K562 (cell line): Measurements from ENCODE around the gene NACA2. TPM values are rescaled to one million over a fixed set of nuclear protein-coding genes. Genes with fewer than 3 reads are reported as not detected.
A peak's percentile ranks its signal among the peaks of the same experiment; 100 is the strongest.

Experiments
- ATAC-seq: fragments of 200-7000 bp; cut with Tn5 transposase; 3 replicates; pipeline ENCODE4 v1.9.1; 2020; ENCODE audit warnings: moderate library complexity
- BruUV-seq: library from RNA; stranded (reverse); fragments of 400-500 nt; replicated peaks from 2 replicates; lab custom pipeline; 2021; lab: Mats Ljungman, UMichigan
- CTCF ChIA-PET: fragments of 300-600 bp; formaldehyde crosslinking; extraction: SDS; loops from one replicate; lab custom pipeline; 2021; ENCODE audit warnings: low intra/inter-chr PET ratio; lab: Yijun Ruan, JAX
- POLR2A ChIA-PET: fragments of 300-600, 350-650 bp; sonication (Branson Sonifier 250); formaldehyde crosslinking; extraction: SDS; loops from one replicate; lab custom pipeline; 2021; ENCODE audit warnings: antibody characterized with exemption, inconsistent platforms; lab: Yijun Ruan, JAX
- DNase-seq, 4 experiments: peaks; one replicate each; pipeline versions ENCODE4 v3.0.0 to v3.0.0-alpha.2; 2011 to 2018; ENCODE audit warnings: low spot score in 3 of 4, mixed read lengths in 3 of 4; ENCODE audit errors: extremely low read depth in 1 of 4
- FAIRE-seq: peaks from 2 replicates; lab custom pipeline; 2011; peaks lifted over from hg19 to GRCh38; lab: Jason Lieb, UNC
- H2AFZ ChIP-seq: 2 replicates; pipeline ENCODE4 v1.6.0; 2011; ENCODE audit warnings: low read depth, low read length, control low read depth, inconsistent platforms
- H3K27ac ChIP-seq: fragments of 200-600 bp; 3 replicates; pipeline ENCODE4 v1.8.0; 2011; ENCODE audit warnings: low read depth, mild to moderate bottlenecking, control low read depth, inconsistent platforms, low read length, moderate library complexity, mixed read lengths; ENCODE audit errors: extremely low read depth
- H3K27me3 ChIP-seq, 2 experiments: fragments of 300-600 bp in 1 of 2; 2 replicates in 1 of 2; 3 replicates in 1 of 2; pipeline versions ENCODE4 v1.6.0 to v1.8.0; 2011; ENCODE audit warnings: inconsistent platforms in 2 of 2, low read length in 2 of 2, mild to moderate bottlenecking in 1 of 2, mixed read lengths in 1 of 2, moderate library complexity in 1 of 2; ENCODE audit not compliant: control insufficient read depth in 2 of 2, insufficient read depth in 2 of 2
- H3K36me3 ChIP-seq: fragments of 300-600 bp; 3 replicates; pipeline ENCODE4 v1.8.0; 2011; ENCODE audit warnings: mild to moderate bottlenecking, low read length, inconsistent platforms; ENCODE audit not compliant: control insufficient read depth, insufficient read depth
- H3K4me1 ChIP-seq, 2 experiments: fragments of 200-600 bp in 1 of 2; replicated peaks in 1 of 2; 2 replicates in 1 of 2; 3 replicates in 1 of 2; pipeline versions ENCODE4 v1.5.1 to v1.8.0; 2011; ENCODE audit warnings: inconsistent platforms in 2 of 2, low read length in 2 of 2, mild to moderate bottlenecking in 1 of 2, mixed read lengths in 1 of 2, moderate library complexity in 1 of 2; ENCODE audit not compliant: control insufficient read depth in 2 of 2, insufficient read depth in 2 of 2
- H3K4me2 ChIP-seq: 2 replicates; pipeline ENCODE4 v1.6.1; 2011; ENCODE audit warnings: low read length, control low read depth, inconsistent platforms, mixed read lengths; ENCODE audit not compliant: insufficient read depth
- H3K4me3 ChIP-seq: fragments of 200-600 bp; sonication (generic), shearing (Covaris generic); 2 replicates; pipeline ENCODE4 v1.5.1; 2016; ENCODE audit warnings: control low read depth, inconsistent platforms
- H3K79me2 ChIP-seq: fragments of 200-600 bp; 3 replicates; pipeline ENCODE4 v1.8.0; 2011; ENCODE audit warnings: low read length, inconsistent platforms; ENCODE audit not compliant: control insufficient read depth, insufficient read depth
- H3K9ac ChIP-seq, 2 experiments: 2 replicates each; pipeline versions ENCODE4 v1.6.0 to v1.6.1; 2011; ENCODE audit warnings: low read depth in 2 of 2, low read length in 2 of 2, control low read depth in 1 of 2, inconsistent platforms in 1 of 2, mild to moderate bottlenecking in 1 of 2, mixed read lengths in 1 of 2; ENCODE audit not compliant: insufficient read depth in 1 of 2
- H3K9me1 ChIP-seq: one replicate; pipeline ENCODE4 v1.6.0; 2011; ENCODE audit warnings: inconsistent platforms, mild to moderate bottlenecking, low read length, moderate library complexity; ENCODE audit not compliant: control insufficient read depth, insufficient read depth
- H3K9me3 ChIP-seq: replicated peaks from 2 replicates; pipeline ENCODE4 v1.5.1; 2011; ENCODE audit warnings: low read depth, low read length, inconsistent platforms; ENCODE audit not compliant: control insufficient read depth, insufficient read depth
- H4K20me1 ChIP-seq: replicated peaks from 2 replicates; pipeline ENCODE4 v1.6.1; 2011; ENCODE audit warnings: low read length, inconsistent platforms, mixed read lengths; ENCODE audit not compliant: control insufficient read depth, insufficient read depth
- ARID2 ChIP-seq: fragments of 450-650 bp; IDR thresholded peaks from 2 replicates; pipeline ENCODE4 v1.6.1; 2017; ENCODE audit warnings: antibody characterized with exemption, mild to moderate bottlenecking
- NFIC ChIP-seq: fragments of 450-650 bp; IDR thresholded peaks from 2 replicates; pipeline ENCODE4 v1.6.1; 2017; ENCODE audit warnings: mild to moderate bottlenecking, inconsistent platforms
- ZBTB7A ChIP-seq: IDR thresholded peaks from 2 replicates; pipeline ENCODE4 v1.6.1; 2011; ENCODE audit warnings: low read depth, mild to moderate bottlenecking, low read length, moderate library complexity, borderline replicate concordance; ENCODE audit not compliant: control insufficient read depth
- ZNF77 ChIP-seq: fragments of 250-450 bp; sonication (Bioruptor Pico); IDR thresholded peaks from 2 replicates; pipeline ENCODE4 v1.5.0; 2020
- WGBS: fragments of 100-300 bp; shearing (Covaris generic); methylation state at CpG from one replicate; pipeline ENCODE4 v1.1.6; 2016; ENCODE audit warnings: low coverage, mixed read lengths; ENCODE audit not compliant: insufficient coverage; ENCODE audit errors: missing lambda C conversion rate; 5-methylcytosine and 5-hydroxymethylcytosine counted together
- in situ Hi-C: fragments of 300-500 bp; cut with MboI; formaldehyde crosslinking; loops from 4 replicates; pipeline ENCODE4 v1.15.0; 2018; ENCODE audit warnings: inconsistent platforms, mixed read lengths
- intact Hi-C: fragments of 100-400 bp; cut with micrococcal nuclease; formaldehyde crosslinking; loops from 2 replicates; pipeline ENCODE4 v1.14.2; 2022
- polyA plus RNA-seq, 8 experiments: library from polyadenylated mRNA; depleted of rRNA in 4 of 8; stranded (reverse) in 5 of 8; unstranded in 3 of 8; fragments of >200 nt; fragmentation: Nextera tagmentation in 2 of 8; fragmentation: Illumina TruSeq in 1 of 8; extraction: Ambion mirVana in 2 of 8; extraction: Trizol in 1 of 8; gene quantifications; 2 replicates each; pipeline versions ENCODE4 v1.2.1 to v1.2.3, GENCODE V29; 2011 to 2014; ENCODE audit warnings: inconsistent platforms in 1 of 8, missing spikeins in 1 of 8
- total RNA-seq, 7 experiments: library from RNA; depleted of rRNA in 6 of 7; stranded (reverse); fragments of >200 nt in 6 of 7; fragmentation: Illumina TruSeq in 2 of 7; extraction: Trizol in 2 of 7; gene quantifications; 2 replicates each; pipeline versions ENCODE4 v1.2.1 to v1.2.3, GENCODE V29; 2011 to 2021; ENCODE audit warnings: low replicate concordance in 1 of 7
- TF ChIP-seq, protein P1 (sequence below), 2 experiments: fragments of 450-650 bp in 1 of 2; IDR thresholded peaks; 2 replicates each; pipeline ENCODE4 v1.6.1; 2011 to 2017; ENCODE audit warnings: low read depth in 2 of 2, antibody characterized with exemption in 1 of 2, borderline replicate concordance in 1 of 2, low read length in 1 of 2, mild to moderate bottlenecking in 1 of 2, mixed read lengths in 1 of 2; ENCODE audit not compliant: control insufficient read depth in 1 of 2
- TF ChIP-seq, protein P2 (sequence below): fragments of 250-450 bp; sonication (Bioruptor Pico); IDR thresholded peaks from 2 replicates; pipeline ENCODE4 v1.9.0; 2021; ENCODE audit warnings: mild to moderate bottlenecking, inconsistent platforms
- TF ChIP-seq, protein P3 (sequence below): fragments of 450-650 bp; IDR thresholded peaks from 2 replicates; pipeline ENCODE4 v1.6.1; 2016; ENCODE audit warnings: borderline replicate concordance

Gene NACA2
- total and polyA plus RNA-seq, 9 of the 15 experiments (the other 6 are each of a cell fraction or from before 2014, with no cell fraction given), result 0.13 to 0.29 (median 0.23) TPM; not detected in 4

DNA sequence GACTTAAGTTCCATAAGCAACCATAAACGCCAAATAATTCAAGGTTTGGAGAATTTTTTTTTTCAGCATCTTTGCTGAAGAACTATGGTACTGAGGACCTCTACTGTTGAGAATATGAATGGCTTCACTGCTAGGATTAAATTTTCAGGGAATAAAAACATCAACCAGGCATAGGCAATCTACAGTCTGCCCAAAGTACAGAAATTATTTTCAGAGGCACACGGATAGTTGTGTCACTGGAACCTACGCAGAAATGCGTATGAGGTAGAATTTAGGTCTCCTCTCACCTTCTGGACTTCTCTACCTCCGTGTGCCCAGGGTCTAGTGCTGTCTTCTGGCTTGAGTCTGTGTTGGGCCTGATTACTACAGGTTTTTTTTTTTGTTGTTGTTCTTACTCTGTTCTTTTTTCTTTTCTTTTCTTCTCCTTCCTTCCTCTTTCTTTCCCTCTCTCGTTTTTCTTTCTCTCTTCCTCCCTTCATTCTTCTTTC lies 39.7 kb downstream of the NACA2 start:
- in situ Hi-C loops, result loop anchor here (5.0 kb wide), 1 partner anchor 129 kb away; no protein-coding TSS in a partner anchor
- H3K36me3 ChIP-seq, result no peaks in the 10 kb centered on the region
- peaks cover 8 to 11% of the 10 kb centered on the region in 2 experiments; a peak in 3 of 5 replicates for H3K27me3 ChIP-seq
- CTCF ChIA-PET, result no interaction called here
- H3K9me3 ChIP-seq, result no peaks in the 10 kb centered on the region
- intact Hi-C loops, result loop anchor here (2.0 to 5.0 kb wide), 2 partner anchors 138 to 579 kb away; no protein-coding TSS in a partner anchor
- H3K4me1 ChIP-seq, result no peaks in the 10 kb centered on the region
- no peak overlapping the region for H3K4me2 ChIP-seq
- no TSS peak for BruUV-seq
- peak; percentile 60; the same call in 1 of the 3 replicates for ATAC-seq
- H3K79me2 ChIP-seq, result no peaks in the 10 kb centered on the region
- peak; percentile 76 for FAIRE-seq
- no peak overlapping the region for H2AFZ ChIP-seq
- no peaks in the 10 kb centered on the region; the same call in 1 of the 2 replicates for H4K20me1 ChIP-seq
- no peaks in the 10 kb centered on the region for H3K9me1 ChIP-seq
- no peak overlapping the region for H3K4me3 ChIP-seq
- DNase-seq, result peak; percentile 10 to 38 (median 16)
- 0% methylated on average over 5 of the region's 6 CpGs for WGBS
- no peak overlapping the region for H3K27ac ChIP-seq
- POLR2A ChIA-PET, result interaction anchor here (0.6 to 0.7 kb wide), 3 partner anchors 67 to 192 kb away, joined by 3 read pairs; no protein-coding TSS in a partner anchor
- no peak overlapping the region for H3K9ac ChIP-seq
- TF ChIP-seq ZBTB7A, result no peak
- no peak for TF ChIP-seq ARID2
- TF ChIP-seq NFIC, result no peak
- TF ChIP-seq ZNF77 (CRISPR knock-in tag), result no peak
- TF ChIP-seq, protein P1, sequence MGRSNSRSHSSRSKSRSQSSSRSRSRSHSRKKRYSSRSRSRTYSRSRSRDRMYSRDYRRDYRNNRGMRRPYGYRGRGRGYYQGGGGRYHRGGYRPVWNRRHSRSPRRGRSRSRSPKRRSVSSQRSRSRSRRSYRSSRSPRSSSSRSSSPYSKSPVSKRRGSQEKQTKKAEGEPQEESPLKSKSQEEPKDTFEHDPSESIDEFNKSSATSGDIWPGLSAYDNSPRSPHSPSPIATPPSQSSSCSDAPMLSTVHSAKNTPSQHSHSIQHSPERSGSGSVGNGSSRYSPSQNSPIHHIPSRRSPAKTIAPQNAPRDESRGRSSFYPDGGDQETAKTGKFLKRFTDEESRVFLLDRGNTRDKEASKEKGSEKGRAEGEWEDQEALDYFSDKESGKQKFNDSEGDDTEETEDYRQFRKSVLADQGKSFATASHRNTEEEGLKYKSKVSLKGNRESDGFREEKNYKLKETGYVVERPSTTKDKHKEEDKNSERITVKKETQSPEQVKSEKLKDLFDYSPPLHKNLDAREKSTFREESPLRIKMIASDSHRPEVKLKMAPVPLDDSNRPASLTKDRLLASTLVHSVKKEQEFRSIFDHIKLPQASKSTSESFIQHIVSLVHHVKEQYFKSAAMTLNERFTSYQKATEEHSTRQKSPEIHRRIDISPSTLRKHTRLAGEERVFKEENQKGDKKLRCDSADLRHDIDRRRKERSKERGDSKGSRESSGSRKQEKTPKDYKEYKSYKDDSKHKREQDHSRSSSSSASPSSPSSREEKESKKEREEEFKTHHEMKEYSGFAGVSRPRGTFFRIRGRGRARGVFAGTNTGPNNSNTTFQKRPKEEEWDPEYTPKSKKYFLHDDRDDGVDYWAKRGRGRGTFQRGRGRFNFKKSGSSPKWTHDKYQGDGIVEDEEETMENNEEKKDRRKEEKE (IDR thresholded peaks at IDR 0.05; ENCODE audit: borderline replicate concordance in 1 of 2, control insufficient read depth in 1 of 2, low read depth in 2 of 2, low read length in 1 of 2), result peak in 1 of 2 experiments; percentile 86; a peak in 2 of 4 replicates
- TF ChIP-seq, protein P2, sequence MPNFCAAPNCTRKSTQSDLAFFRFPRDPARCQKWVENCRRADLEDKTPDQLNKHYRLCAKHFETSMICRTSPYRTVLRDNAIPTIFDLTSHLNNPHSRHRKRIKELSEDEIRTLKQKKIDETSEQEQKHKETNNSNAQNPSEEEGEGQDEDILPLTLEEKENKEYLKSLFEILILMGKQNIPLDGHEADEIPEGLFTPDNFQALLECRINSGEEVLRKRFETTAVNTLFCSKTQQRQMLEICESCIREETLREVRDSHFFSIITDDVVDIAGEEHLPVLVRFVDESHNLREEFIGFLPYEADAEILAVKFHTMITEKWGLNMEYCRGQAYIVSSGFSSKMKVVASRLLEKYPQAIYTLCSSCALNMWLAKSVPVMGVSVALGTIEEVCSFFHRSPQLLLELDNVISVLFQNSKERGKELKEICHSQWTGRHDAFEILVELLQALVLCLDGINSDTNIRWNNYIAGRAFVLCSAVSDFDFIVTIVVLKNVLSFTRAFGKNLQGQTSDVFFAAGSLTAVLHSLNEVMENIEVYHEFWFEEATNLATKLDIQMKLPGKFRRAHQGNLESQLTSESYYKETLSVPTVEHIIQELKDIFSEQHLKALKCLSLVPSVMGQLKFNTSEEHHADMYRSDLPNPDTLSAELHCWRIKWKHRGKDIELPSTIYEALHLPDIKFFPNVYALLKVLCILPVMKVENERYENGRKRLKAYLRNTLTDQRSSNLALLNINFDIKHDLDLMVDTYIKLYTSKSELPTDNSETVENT (CRISPR knock-in tag), result no peak
- TF ChIP-seq, protein P3, sequence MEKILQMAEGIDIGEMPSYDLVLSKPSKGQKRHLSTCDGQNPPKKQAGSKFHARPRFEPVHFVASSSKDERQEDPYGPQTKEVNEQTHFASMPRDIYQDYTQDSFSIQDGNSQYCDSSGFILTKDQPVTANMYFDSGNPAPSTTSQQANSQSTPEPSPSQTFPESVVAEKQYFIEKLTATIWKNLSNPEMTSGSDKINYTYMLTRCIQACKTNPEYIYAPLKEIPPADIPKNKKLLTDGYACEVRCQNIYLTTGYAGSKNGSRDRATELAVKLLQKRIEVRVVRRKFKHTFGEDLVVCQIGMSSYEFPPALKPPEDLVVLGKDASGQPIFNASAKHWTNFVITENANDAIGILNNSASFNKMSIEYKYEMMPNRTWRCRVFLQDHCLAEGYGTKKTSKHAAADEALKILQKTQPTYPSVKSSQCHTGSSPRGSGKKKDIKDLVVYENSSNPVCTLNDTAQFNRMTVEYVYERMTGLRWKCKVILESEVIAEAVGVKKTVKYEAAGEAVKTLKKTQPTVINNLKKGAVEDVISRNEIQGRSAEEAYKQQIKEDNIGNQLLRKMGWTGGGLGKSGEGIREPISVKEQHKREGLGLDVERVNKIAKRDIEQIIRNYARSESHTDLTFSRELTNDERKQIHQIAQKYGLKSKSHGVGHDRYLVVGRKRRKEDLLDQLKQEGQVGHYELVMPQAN, result no peak
